T47D (cell line): Measurements from ENCODE around the gene KIF17.

Experiments used
- DNase-seq, 2 experiments: peaks; one replicate each; pipeline versions ENCODE4 v3.0.0 to v3.0.0-alpha.2; 2011 to 2012; ENCODE audit warnings: low read depth in 1 of 2, low spot score in 1 of 2
- JUND ChIP-seq: IDR thresholded peaks from 2 replicates; pipeline ENCODE4 v1.6.1; 2012; ENCODE audit warnings: low read depth
- in situ Hi-C: cut with HindIII; loops from 2 replicates; pipeline ENCODE4 v1.10.0; 2016; ENCODE audit warnings: low sequenced_read_pairs, low pct_unique_long_range_greater_than_20kb

The KIF17 gene

GRCh38 chr1:20717452-20718342 lies at the start of gene KIF17:
Gene KIF17, minus strand, starts transcription at chr1:20718007. Its CDS starts 301 bp downstream, at chr1:20717706.
- peak; percentile 58 to 74 for DNase-seq
- in situ Hi-C loops, result no loop called here
- no peak for TF ChIP-seq JUND

- no peak for TF ChIP-seq JUND
- no peak for DNase-seq
- in situ Hi-C loops, result no loop called here
Measured at GRCh38 chr1:20767271-20767670, 49.5 kb upstream of the KIF17 start.

- in situ Hi-C loops, result no loop called here
- no peak for DNase-seq
- no peak for TF ChIP-seq JUND
Measured at GRCh38 chr1:20763417-20763816, 45.6 kb upstream of the KIF17 start.

- no peak for TF ChIP-seq JUND
- DNase-seq, result no peak
- in situ Hi-C loops, result no loop called here
Measured at GRCh38 chr1:20760322-20760721, 42.5 kb upstream of the KIF17 start.

- no peak for DNase-seq
- TF ChIP-seq JUND, result no peak
- in situ Hi-C loops, result no loop called here
Measured at GRCh38 chr1:20753589-20753988, 35.8 kb upstream of the KIF17 start.

- TF ChIP-seq JUND, result no peak
- in situ Hi-C loops, result no loop called here
- no peak for DNase-seq
Measured at GRCh38 chr1:20751462-20751990, 33.7 kb upstream of the KIF17 start.

- in situ Hi-C loops, result no loop called here
- TF ChIP-seq JUND, result no peak
- DNase-seq, result no peak
Measured at GRCh38 chr1:20742671-20743070, 24.9 kb upstream of the KIF17 start.

GRCh38 chr1:20740781-20741180 lies 23.0 kb upstream of the KIF17 start:
- TF ChIP-seq JUND, result no peak
- DNase-seq, result no peak
- in situ Hi-C loops, result no loop called here

GRCh38 chr1:20739225-20739624 lies 21.4 kb upstream of the KIF17 start:
- TF ChIP-seq JUND, result no peak
- in situ Hi-C loops, result no loop called here
- no peak for DNase-seq

GRCh38 chr1:20735581-20736111 lies 17.8 kb upstream of the KIF17 start:
- TF ChIP-seq JUND, result no peak
- in situ Hi-C loops, result no loop called here
- DNase-seq, result no peak

GRCh38 chr1:20733360-20733975 lies 15.7 kb upstream of the KIF17 start:
- no peak for DNase-seq
- in situ Hi-C loops, result no loop called here
- no peak for TF ChIP-seq JUND

- in situ Hi-C loops, result no loop called here
- no peak for DNase-seq
- no peak for TF ChIP-seq JUND
Measured at GRCh38 chr1:20732588-20733359, 15.0 kb upstream of the KIF17 start, which contains the start of gene SH2D5. Gene SH2D5, minus strand, starts transcription at chr1:20732703. Its CDS starts 4,659 bp downstream, at chr1:20728044.
